GM12891 (cell line): Measurements from ENCODE around the gene PDZRN3.

Experiments used
- POLR2A ChIP-seq: IDR thresholded peaks from 2 replicates; pipeline ENCODE4 v1.6.1; 2011; ENCODE audit warnings: low read depth, low read length, control low read depth
- POLR2AphosphoS5 ChIP-seq: IDR thresholded peaks from 2 replicates; pipeline ENCODE4 v1.6.1; 2011; ENCODE audit warnings: low read depth, low read length, control low read depth
- POU2F2 ChIP-seq: IDR thresholded peaks from 2 replicates; pipeline ENCODE4 v1.6.1; 2011; ENCODE audit warnings: low read depth, mild to moderate bottlenecking, control low read depth, low read length, moderate library complexity
- TAF1 ChIP-seq: IDR thresholded peaks from 2 replicates; pipeline ENCODE4 v1.6.1; 2011; ENCODE audit warnings: low read depth, low read length, control low read depth

DNA sequence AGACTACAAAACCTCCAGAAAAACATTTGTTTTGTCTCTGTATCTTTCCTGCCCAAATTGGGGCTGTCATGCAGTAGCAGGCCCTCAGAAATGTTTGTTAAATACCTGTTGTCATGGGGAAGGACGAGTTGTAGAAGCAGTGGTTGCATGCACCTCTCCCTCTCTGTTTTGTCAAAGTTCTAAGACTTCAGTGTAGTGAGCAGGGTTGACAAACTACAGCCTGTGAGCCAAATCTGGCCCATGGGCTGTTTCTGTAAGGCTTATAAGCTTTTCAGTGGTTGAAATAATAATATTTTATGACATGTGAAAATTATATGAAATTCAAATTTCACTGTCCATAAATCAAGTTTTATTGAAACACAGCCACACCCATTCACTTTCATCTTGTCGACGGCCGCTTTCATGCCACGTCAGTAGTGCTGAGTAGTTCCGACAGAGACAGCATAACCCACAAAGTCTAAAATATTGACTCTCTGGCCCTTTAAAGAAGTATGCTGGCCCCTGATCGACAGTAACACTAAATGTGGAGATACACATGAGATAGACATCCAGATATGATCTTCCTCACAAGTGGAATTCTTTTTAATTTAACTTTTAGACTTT lies 102.9 kb downstream of the PDZRN3 start:
- no peak for TF ChIP-seq POLR2A
- no peak for TF ChIP-seq POLR2AphosphoS5
- no peak for TF ChIP-seq TAF1
- TF ChIP-seq POU2F2 = no peak
